Loucy (cell line): ENCODE measurements around the gene CDH22.

Experiments used
- H2AFZ ChIP-seq: fragments of 200-600 bp; sonication (generic); 2 replicates; pipeline ENCODE4 v1.6.0; 2016; ENCODE audit warnings: antibody characterized with exemption, mild to moderate bottlenecking, low read length, moderate library complexity
- H3F3A ChIP-seq: fragments of 200-600 bp; 2 replicates; pipeline ENCODE4 v1.6.0; 2016; ENCODE audit warnings: antibody characterized with exemption, low read depth, mild to moderate bottlenecking
- H3K27me3 ChIP-seq: fragments of 200-600 bp; sonication (generic); 2 replicates; pipeline ENCODE4 v1.6.1; 2014; ENCODE audit warnings: low read length, mild to moderate bottlenecking; ENCODE audit not compliant: insufficient read depth, poor library complexity, severe bottlenecking
- H3K36me3 ChIP-seq: fragments of 200-600 bp; sonication (generic); 2 replicates; pipeline ENCODE4 v1.6.1; 2016; ENCODE audit warnings: low read length; ENCODE audit not compliant: insufficient read depth
- H3K4me1 ChIP-seq: fragments of 200-600 bp; sonication (generic); 2 replicates; pipeline ENCODE4 v1.5.1; 2014; ENCODE audit warnings: low read length, mild to moderate bottlenecking; ENCODE audit not compliant: insufficient read depth, poor library complexity, severe bottlenecking
- H3K4me2 ChIP-seq: fragments of 200-600 bp; sonication (generic); 2 replicates; pipeline ENCODE4 v1.6.0; 2014; ENCODE audit warnings: antibody characterized with exemption, low read length, low read depth, mild to moderate bottlenecking; ENCODE audit not compliant: poor library complexity, severe bottlenecking
- H3K4me3 ChIP-seq: fragments of 200-600 bp; sonication (generic); 2 replicates; pipeline ENCODE4 v1.5.1; 2014; ENCODE audit warnings: low read length, mild to moderate bottlenecking, mixed read lengths; ENCODE audit not compliant: poor library complexity, severe bottlenecking
- H3K79me2 ChIP-seq: fragments of 200-600 bp; sonication (generic); 2 replicates; pipeline ENCODE4 v1.6.1; 2014; ENCODE audit warnings: low read length; ENCODE audit not compliant: insufficient read depth
- H3K9ac ChIP-seq: fragments of 200-600 bp; sonication (generic); 2 replicates; pipeline ENCODE4 v1.6.0; 2014; ENCODE audit warnings: mild to moderate bottlenecking, low read depth, low read length, moderate library complexity; ENCODE audit not compliant: poor library complexity, severe bottlenecking
- H3K9me2 ChIP-seq: fragments of 200-600 bp; sonication (generic); replicated peaks from 2 replicates; pipeline ENCODE4 v1.6.1; 2016; ENCODE audit warnings: low read depth, low read length, mixed read lengths
- H3K9me3 ChIP-seq: fragments of 200-600 bp; sonication (generic); 2 replicates; pipeline ENCODE4 v1.6.1; 2014; ENCODE audit warnings: mild to moderate bottlenecking, antibody characterized with exemption, low read length, low read depth; ENCODE audit not compliant: insufficient read depth
- H4K20me1 ChIP-seq: fragments of 200-600 bp; sonication (generic); 2 replicates; pipeline ENCODE4 v1.6.0; 2014; ENCODE audit warnings: antibody characterized with exemption, low read length, mild to moderate bottlenecking; ENCODE audit not compliant: insufficient read depth, poor library complexity, severe bottlenecking
- EZH2phosphoT487 ChIP-seq: fragments of 200-600 bp; IDR thresholded peaks from 2 replicates; pipeline ENCODE4 v1.6.1; 2018; ENCODE audit warnings: antibody characterized with exemption, mild to moderate bottlenecking, moderate library complexity, borderline replicate concordance
- TF ChIP-seq, protein P1 (sequence below): fragments of 200-600 bp; sonication (generic); conservative IDR thresholded peaks from 2 replicates; pipeline ENCODE4 v1.5.1; 2014; ENCODE audit warnings: mild to moderate bottlenecking, antibody characterized with exemption, low read length

The CDH22 gene

DNA sequence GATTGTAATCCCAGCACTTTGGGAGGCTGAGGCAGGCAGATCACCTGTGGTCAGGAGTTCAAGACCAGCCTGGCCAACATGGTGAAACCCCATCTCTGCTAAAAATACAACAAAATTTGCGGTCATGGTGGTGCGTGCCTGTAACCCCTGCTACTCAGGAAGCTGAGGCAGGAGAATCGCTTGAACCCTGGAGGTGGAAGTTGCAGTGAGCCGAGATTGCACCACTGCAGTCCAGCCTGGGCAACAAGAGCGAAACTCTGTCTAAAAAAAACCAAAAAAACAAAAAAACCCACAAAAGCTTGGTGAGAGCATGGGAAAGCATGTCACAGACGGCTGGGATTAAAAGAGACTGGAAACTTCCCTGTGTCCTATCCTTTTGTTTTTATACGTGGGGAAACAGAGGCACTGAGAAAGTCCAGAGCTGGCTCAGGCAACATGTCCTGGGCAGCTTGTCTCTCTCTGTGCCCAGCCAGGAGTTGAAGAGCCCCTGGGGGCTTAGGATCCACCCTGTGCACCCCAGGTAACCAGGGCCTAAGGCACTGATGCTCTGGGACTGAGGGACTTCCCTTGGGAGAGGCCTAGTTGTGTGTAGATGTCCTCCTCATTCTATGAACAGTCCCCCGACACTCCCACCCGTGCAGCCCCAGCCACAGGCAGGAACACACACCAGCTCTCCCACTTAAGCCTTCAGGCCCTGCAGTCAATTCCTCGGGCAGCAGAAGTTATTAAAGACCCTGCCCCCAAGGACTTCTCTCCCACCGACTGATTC, 174.2 kb downstream of the CDH22 start:
- no peaks in the 10 kb centered on the region for H3K79me2 ChIP-seq
- no peaks in the 10 kb centered on the region for H3K4me1 ChIP-seq
- no peaks in the 10 kb centered on the region for H3K9me3 ChIP-seq
- TF ChIP-seq, protein P1, sequence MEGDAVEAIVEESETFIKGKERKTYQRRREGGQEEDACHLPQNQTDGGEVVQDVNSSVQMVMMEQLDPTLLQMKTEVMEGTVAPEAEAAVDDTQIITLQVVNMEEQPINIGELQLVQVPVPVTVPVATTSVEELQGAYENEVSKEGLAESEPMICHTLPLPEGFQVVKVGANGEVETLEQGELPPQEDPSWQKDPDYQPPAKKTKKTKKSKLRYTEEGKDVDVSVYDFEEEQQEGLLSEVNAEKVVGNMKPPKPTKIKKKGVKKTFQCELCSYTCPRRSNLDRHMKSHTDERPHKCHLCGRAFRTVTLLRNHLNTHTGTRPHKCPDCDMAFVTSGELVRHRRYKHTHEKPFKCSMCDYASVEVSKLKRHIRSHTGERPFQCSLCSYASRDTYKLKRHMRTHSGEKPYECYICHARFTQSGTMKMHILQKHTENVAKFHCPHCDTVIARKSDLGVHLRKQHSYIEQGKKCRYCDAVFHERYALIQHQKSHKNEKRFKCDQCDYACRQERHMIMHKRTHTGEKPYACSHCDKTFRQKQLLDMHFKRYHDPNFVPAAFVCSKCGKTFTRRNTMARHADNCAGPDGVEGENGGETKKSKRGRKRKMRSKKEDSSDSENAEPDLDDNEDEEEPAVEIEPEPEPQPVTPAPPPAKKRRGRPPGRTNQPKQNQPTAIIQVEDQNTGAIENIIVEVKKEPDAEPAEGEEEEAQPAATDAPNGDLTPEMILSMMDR, result no peak
- no peak for TF ChIP-seq EZH2phosphoT487
- no peaks in the 10 kb centered on the region for H3F3A ChIP-seq
- no peaks in the 10 kb centered on the region for H3K36me3 ChIP-seq
- H3K4me3 ChIP-seq, result no peak overlapping the region
- no peak overlapping the region for H3K9ac ChIP-seq
- no peaks in the 10 kb centered on the region for H3K9me2 ChIP-seq
- H4K20me1 ChIP-seq, result no peaks in the 10 kb centered on the region
- H3K4me2 ChIP-seq, result no peak overlapping the region
- H3K27me3 ChIP-seq, result no peaks in the 10 kb centered on the region
- H2AFZ ChIP-seq, result no peak overlapping the region

DNA sequence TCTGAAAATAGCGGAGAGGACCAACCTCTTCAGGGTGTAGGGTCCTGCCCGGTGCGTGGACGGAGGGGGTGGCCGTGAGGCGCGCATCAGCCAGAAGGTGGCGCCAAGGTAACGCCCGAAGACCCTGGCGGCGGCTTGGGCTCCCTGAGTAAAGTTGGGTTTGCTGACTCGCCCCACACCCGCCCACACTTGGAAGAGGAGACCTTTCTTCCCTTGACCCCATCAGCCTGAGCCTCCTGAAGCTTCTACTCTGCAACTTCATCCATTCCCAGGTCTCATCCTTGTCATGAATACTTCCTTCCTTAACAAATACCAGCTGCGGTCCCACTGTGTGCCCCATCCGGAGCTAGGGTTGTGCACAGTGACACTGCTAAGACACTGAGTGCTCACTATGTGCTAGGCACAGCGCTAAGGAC, 175.6 kb downstream of the CDH22 start:
- no peaks in the 10 kb centered on the region for H3K4me1 ChIP-seq
- H3K27me3 ChIP-seq, result no peaks in the 10 kb centered on the region
- no peak overlapping the region for H3K9ac ChIP-seq
- H3F3A ChIP-seq, result no peaks in the 10 kb centered on the region
- no peak for TF ChIP-seq EZH2phosphoT487
- TF ChIP-seq, protein P1, result peak; percentile 86
- no peaks in the 10 kb centered on the region for H3K9me3 ChIP-seq
- H3K9me2 ChIP-seq, result no peaks in the 10 kb centered on the region
- H3K4me3 ChIP-seq, result no peak overlapping the region
- no peaks in the 10 kb centered on the region for H3K36me3 ChIP-seq
- peak overlapping the region; percentile 19; the same call in 1 of the 2 replicates for H2AFZ ChIP-seq
- no peaks in the 10 kb centered on the region for H3K79me2 ChIP-seq
- H4K20me1 ChIP-seq, result no peaks in the 10 kb centered on the region
- H3K4me2 ChIP-seq, result no peak overlapping the region

DNA sequence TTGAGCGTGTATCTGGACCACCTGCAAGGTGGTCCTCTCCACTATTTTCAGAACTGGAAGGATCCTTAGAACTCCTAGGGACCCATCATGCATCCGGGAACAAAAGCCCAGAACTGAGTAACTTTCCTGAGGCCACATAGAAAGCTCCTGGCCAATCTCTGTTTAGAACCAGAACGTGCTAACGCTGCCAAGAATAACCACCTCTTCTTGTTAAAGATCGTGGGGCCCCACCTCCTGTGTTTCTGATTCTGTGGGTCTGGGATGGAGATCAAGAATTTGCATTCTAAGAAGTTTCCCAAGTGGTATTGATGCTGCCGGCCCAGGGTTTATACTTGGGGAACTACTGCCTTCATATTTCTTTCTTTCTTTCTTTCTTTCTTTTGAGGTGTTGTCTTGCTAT, 176.9 kb downstream of the CDH22 start:
- Histone ChIP-seq H3F3A (no peaks in the 10 kb centered on the region), H3K9ac (no peak overlapping the region), H3K9me2 (no peaks in the 10 kb centered on the region), H4K20me1 (no peaks in the 10 kb centered on the region), H2AFZ (no peak overlapping the region), H3K4me1 (no peaks in the 10 kb centered on the region), H3K36me3 (no peaks in the 10 kb centered on the region), H3K4me3 (no peak overlapping the region), H3K9me3 (no peaks in the 10 kb centered on the region), H3K4me2 (no peak overlapping the region), H3K79me2 (no peaks in the 10 kb centered on the region), H3K27me3 (no peaks in the 10 kb centered on the region)
- no peak for TF ChIP-seq EZH2phosphoT487
- TF ChIP-seq, protein P1, result no peak
